HepG2 (cell line): ENCODE measurements around the gene MAP3K8. TPM values are rescaled to one million over a fixed set of nuclear protein-coding genes. Genes with fewer than 3 reads are reported as not detected.

ENCODE experiments used
- ATAC-seq: fragments of 200-7000 bp; cut with Tn5 transposase; 3 replicates; pipeline ENCODE4 v1.9.1; 2020; ENCODE audit warnings: mild to moderate bottlenecking, moderate library complexity
- BruUV-seq: library from RNA; stranded (reverse); fragments of 400-500 nt; replicated peaks from 2 replicates; lab custom pipeline; 2021; lab: Mats Ljungman, UMichigan
- CTCF ChIA-PET: fragments of 300-600 bp; formaldehyde crosslinking; extraction: SDS; loops from one replicate; lab custom pipeline; 2021; ENCODE audit warnings: low total read pairs, inconsistent platforms, low intra/inter-chr PET ratio; lab: Yijun Ruan, JAX
- POLR2A ChIA-PET: fragments of 350-600 bp; sonication (Branson Sonifier 250); formaldehyde crosslinking; loops from one replicate; lab custom pipeline; 2020; ENCODE audit warnings: antibody characterized with exemption, inconsistent platforms; lab: Yijun Ruan, JAX
- DNase-seq: peaks from one replicate; pipeline ENCODE4 v3.0.0-alpha.2; 2015; ENCODE audit warnings: low spot score
- FAIRE-seq: peaks from 3 replicates; lab custom pipeline; 2011; peaks lifted over from hg19 to GRCh38; lab: Jason Lieb, UNC
- H2AFZ ChIP-seq: one replicate; pipeline ENCODE4 v1.6.1; 2011; ENCODE audit warnings: low read length, inconsistent platforms
- H3K27ac ChIP-seq: fragments of 300-600 bp; 3 replicates; pipeline ENCODE4 v1.8.0; 2011; ENCODE audit warnings: mixed run types, mild to moderate bottlenecking, mixed read lengths, low read length, inconsistent platforms; ENCODE audit not compliant: insufficient read depth; ENCODE audit errors: extremely low read length
- H3K27me3 ChIP-seq, 2 experiments: fragments of 200-600 bp in 1 of 2; 2 replicates in 1 of 2; 3 replicates in 1 of 2; pipeline versions ENCODE4 v1.6.0 to v1.8.0; 2011; ENCODE audit warnings: low read length in 2 of 2, mild to moderate bottlenecking in 2 of 2, moderate library complexity in 2 of 2, inconsistent platforms in 1 of 2; ENCODE audit not compliant: insufficient read depth in 2 of 2, control insufficient read depth in 1 of 2
- H3K36me3 ChIP-seq, 2 experiments: fragments of 200-600 bp in 1 of 2; replicated peaks in 1 of 2; 2 replicates in 1 of 2; 3 replicates in 1 of 2; pipeline versions ENCODE4 v1.5.1 to v1.8.0; 2011; ENCODE audit warnings: low read length in 2 of 2, inconsistent platforms in 1 of 2; ENCODE audit not compliant: insufficient read depth in 2 of 2, control insufficient read depth in 1 of 2
- H3K4me1 ChIP-seq: 2 replicates; pipeline ENCODE4 v1.5.1; 2012; ENCODE audit warnings: low read length, inconsistent platforms; ENCODE audit not compliant: insufficient read depth
- H3K4me2 ChIP-seq: 2 replicates; pipeline ENCODE4 v1.6.0; 2011; ENCODE audit warnings: low read depth, low read length, inconsistent platforms
- H3K4me3 ChIP-seq, 3 experiments: fragments of 200-600 bp in 1 of 3; sonication (generic), shearing (Covaris generic) in 1 of 3; replicated peaks in 1 of 3; 2 replicates each; pipeline ENCODE4 v1.5.1; 2011 to 2016; ENCODE audit warnings: low read length in 3 of 3, inconsistent platforms in 2 of 3, low read depth in 2 of 3, mild to moderate bottlenecking in 2 of 3, control low read depth in 1 of 3, mixed read lengths in 1 of 3; ENCODE audit not compliant: insufficient read depth in 1 of 3
- H3K79me2 ChIP-seq: one replicate; pipeline ENCODE4 v1.6.1; 2011; ENCODE audit warnings: low read length, inconsistent platforms; ENCODE audit not compliant: insufficient read depth
- H3K9ac ChIP-seq: 2 replicates; pipeline ENCODE4 v1.6.0; 2011; ENCODE audit warnings: mild to moderate bottlenecking, low read depth, low read length, inconsistent platforms; ENCODE audit not compliant: insufficient read depth
- H3K9me3 ChIP-seq: 2 replicates; pipeline ENCODE4 v1.5.1; 2012; ENCODE audit warnings: mild to moderate bottlenecking, low read length
- H4K20me1 ChIP-seq: 2 replicates; pipeline ENCODE4 v1.6.0; 2011; ENCODE audit warnings: inconsistent platforms, mild to moderate bottlenecking, low read length, moderate library complexity; ENCODE audit not compliant: insufficient read depth
- ATF7-NPFF ChIP-seq: sonication (generic); formaldehyde crosslinking; IDR thresholded peaks from 2 replicates; pipeline ENCODE4 v1.8.1; 2023; ENCODE audit warnings: mild to moderate bottlenecking, low read depth, missing genetic modification reagents, moderate library complexity
- CBX1 ChIP-seq: IDR thresholded peaks from one replicate; pipeline ENCODE4 v1.6.1; 2016; ENCODE audit warnings: antibody characterized with exemption, low read depth
- DMAP1 ChIP-seq: IDR thresholded peaks from 2 replicates; pipeline ENCODE4 v1.6.1; 2016
- DZIP1 ChIP-seq: sonication (generic); formaldehyde crosslinking; IDR thresholded peaks from 2 replicates; pipeline ENCODE4 v1.5.0; 2020; ENCODE audit warnings: mild to moderate bottlenecking, missing genetic modification reagents
- SRSF1 ChIP-seq: fragments of 200-400 bp; formaldehyde crosslinking; optimal IDR thresholded peaks from 2 replicates; pipeline ENCODE3; 2017; ENCODE audit warnings: mild to moderate bottlenecking, low read depth, low read length, moderate library complexity
- WIZ ChIP-seq: sonication (generic); formaldehyde crosslinking; IDR thresholded peaks from 2 replicates; pipeline ENCODE4 v1.5.1; 2020; ENCODE audit warnings: mild to moderate bottlenecking, missing genetic modification reagents
- ZNF235 ChIP-seq: sonication (generic); formaldehyde crosslinking; IDR thresholded peaks from 2 replicates; pipeline ENCODE4 v1.8.1; 2023; ENCODE audit warnings: mild to moderate bottlenecking, missing genetic modification reagents, borderline replicate concordance
- ZNF329 ChIP-seq: sonication (generic); formaldehyde crosslinking; IDR thresholded peaks from 2 replicates; pipeline ENCODE4 v1.9.0; 2021; ENCODE audit warnings: low read depth, mild to moderate bottlenecking, missing genetic modification reagents
- ZNF460 ChIP-seq: sonication (generic); formaldehyde crosslinking; IDR thresholded peaks from 2 replicates; pipeline ENCODE4 v1.5.1; 2020; ENCODE audit warnings: missing genetic modification reagents, mild to moderate bottlenecking, borderline replicate concordance
- ZNF878 ChIP-seq: sonication (generic); formaldehyde crosslinking; IDR thresholded peaks from 2 replicates; pipeline ENCODE4 v1.8.1; 2023; ENCODE audit warnings: mild to moderate bottlenecking, missing genetic modification reagents, moderate library complexity
- ZSCAN12 ChIP-seq: sonication (generic); formaldehyde crosslinking; IDR thresholded peaks from 2 replicates; pipeline ENCODE4 v1.9.0; 2021; ENCODE audit warnings: mild to moderate bottlenecking, missing genetic modification reagents
- ZSCAN31 ChIP-seq: sonication (generic); formaldehyde crosslinking; IDR thresholded peaks from 2 replicates; pipeline ENCODE4 v1.5.0; 2020; ENCODE audit warnings: low read depth, mild to moderate bottlenecking, missing genetic modification reagents
- WGBS: methylation state at CpG from one replicate; pipeline ENCODE4 v1.1.6; 2017; ENCODE audit warnings: low lambda C conversion rate; 5-methylcytosine and 5-hydroxymethylcytosine counted together
- in situ Hi-C: cut with HindIII; loops from 2 replicates; pipeline ENCODE4 v1.10.0; 2017; ENCODE audit warnings: low pct_unique_long_range_greater_than_20kb; ENCODE audit not compliant: extremely low pct_ligation_motif_present
- intact Hi-C: fragments of 100-400 bp; cut with micrococcal nuclease; formaldehyde crosslinking; loops from one replicate; pipeline ENCODE4 v1.10.0; 2022; ENCODE audit not compliant: unreplicated experiment
- polyA plus RNA-seq, 8 experiments: library from polyadenylated mRNA; depleted of rRNA in 3 of 8; stranded (reverse) in 7 of 8; unstranded in 1 of 8; fragments of >200 nt; fragmentation: Illumina TruSeq in 4 of 8; extraction: Trizol in 4 of 8; gene quantifications; 2 replicates each; pipeline versions ENCODE4 v1.2.1 to v1.2.3, GENCODE V29; 2011 to 2016; ENCODE audit warnings: low read depth in 4 of 8, missing spikeins in 1 of 8, mixed read lengths in 1 of 8; ENCODE audit not compliant: insufficient read depth in 1 of 8
- total RNA-seq, 5 experiments: library from RNA; depleted of rRNA; stranded (reverse); fragments of >200 nt; fragmentation: Illumina TruSeq; extraction: Trizol; gene quantifications; 2 replicates each; pipeline ENCODE4 v1.2.3, GENCODE V29; 2016; ENCODE audit warnings: low read depth in 1 of 5
- TF ChIP-seq, protein P1 (sequence below): sonication (generic); formaldehyde crosslinking; IDR thresholded peaks from 2 replicates; pipeline ENCODE4 v1.8.1; 2023; ENCODE audit warnings: mild to moderate bottlenecking, missing genetic modification reagents

MAP3K8 gene
- total and polyA plus RNA-seq, 2 of the 13 experiments (the other 11 are each of a cell fraction or from before 2014, with no cell fraction given), result 19.3 to 37.9 TPM

DNA sequence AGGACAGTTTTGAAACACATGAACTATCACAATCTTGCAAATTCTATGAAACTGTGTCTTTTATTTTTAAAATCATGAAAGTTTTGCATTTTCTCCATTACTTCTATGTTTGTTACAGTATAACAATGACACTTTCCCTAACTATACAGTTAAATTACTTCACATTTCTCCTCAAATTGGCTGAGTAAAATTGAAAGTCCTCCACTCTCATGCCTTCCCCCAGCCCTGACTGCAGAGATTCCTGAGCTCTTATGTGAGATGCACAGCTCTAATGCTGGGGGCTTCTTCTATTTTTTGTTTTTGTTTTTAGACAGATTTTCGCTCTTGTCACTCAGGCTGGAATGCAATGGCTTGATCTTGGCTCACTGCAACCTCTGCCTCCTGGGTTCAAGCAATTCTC is 22.7 kb upstream of the MAP3K8 start:
- TF ChIP-seq ZSCAN31, result no peak
- TF ChIP-seq, protein P1, sequence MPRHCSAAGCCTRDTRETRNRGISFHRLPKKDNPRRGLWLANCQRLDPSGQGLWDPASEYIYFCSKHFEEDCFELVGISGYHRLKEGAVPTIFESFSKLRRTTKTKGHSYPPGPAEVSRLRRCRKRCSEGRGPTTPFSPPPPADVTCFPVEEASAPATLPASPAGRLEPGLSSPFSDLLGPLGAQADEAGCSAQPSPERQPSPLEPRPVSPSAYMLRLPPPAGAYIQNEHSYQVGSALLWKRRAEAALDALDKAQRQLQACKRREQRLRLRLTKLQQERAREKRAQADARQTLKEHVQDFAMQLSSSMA (CRISPR knock-in tag), result no peak
- TF ChIP-seq ZNF235 (CRISPR knock-in tag), result no peak
- no peak for TF ChIP-seq CBX1
- TF ChIP-seq SRSF1, result no peak
- TF ChIP-seq ZNF878 (CRISPR knock-in tag), result no peak
- no peak for TF ChIP-seq ZSCAN12 (CRISPR knock-in tag)
- TF ChIP-seq ZNF329 (CRISPR knock-in tag), result no peak
- TF ChIP-seq DZIP1, result no peak
- no peak for TF ChIP-seq ATF7-NPFF (CRISPR knock-in tag)
- TF ChIP-seq DMAP1 (CRISPR knock-in tag), result no peak
- TF ChIP-seq ZNF460 (CRISPR knock-in tag), result no peak
- no peak for TF ChIP-seq WIZ (CRISPR knock-in tag)
- ChIA-PET POLR2A (no interaction called here), CTCF (no interaction called here)
- BruUV-seq, result no TSS peak
- H4K20me1 ChIP-seq, result no peaks in the 10 kb centered on the region
- no peak for DNase-seq
- no peaks in the 10 kb centered on the region for H3K9me3 ChIP-seq
- WGBS, result 8% methylated on average over 1 of the region's 1 CpG
- in situ Hi-C loops, result loop anchor here (10.0 kb wide), 1 partner anchor 124 kb away; no protein-coding TSS in a partner anchor
- no peaks in the 10 kb centered on the region for H3K79me2 ChIP-seq
- no peak for FAIRE-seq
- no peaks in the 10 kb centered on the region for H3K27me3 ChIP-seq
- H3K4me1 ChIP-seq, result peaks cover 12% of the 10 kb centered on the region
- H3K4me2 ChIP-seq, result no peak overlapping the region
- H3K36me3 ChIP-seq, result no peaks in the 10 kb centered on the region
- ATAC-seq, result no peak
- H3K27ac ChIP-seq, result no peak overlapping the region
- intact Hi-C loops, result no loop called here
- no peak overlapping the region for H3K4me3 ChIP-seq
- H3K9ac ChIP-seq, result no peak overlapping the region
- H2AFZ ChIP-seq, result no peak overlapping the region
